Measurements from ENCODE around the gene GPALPP1. TPM values are rescaled to one million over a fixed set of nuclear protein-coding genes. Genes with fewer than 3 reads are reported as not detected.
"Not testable (repeated sequence)": the region's sequence is repeated elsewhere in the genome, so short reads cannot be mapped to it uniquely, and the experiment has no call there.

Gene GPALPP1, protein sequence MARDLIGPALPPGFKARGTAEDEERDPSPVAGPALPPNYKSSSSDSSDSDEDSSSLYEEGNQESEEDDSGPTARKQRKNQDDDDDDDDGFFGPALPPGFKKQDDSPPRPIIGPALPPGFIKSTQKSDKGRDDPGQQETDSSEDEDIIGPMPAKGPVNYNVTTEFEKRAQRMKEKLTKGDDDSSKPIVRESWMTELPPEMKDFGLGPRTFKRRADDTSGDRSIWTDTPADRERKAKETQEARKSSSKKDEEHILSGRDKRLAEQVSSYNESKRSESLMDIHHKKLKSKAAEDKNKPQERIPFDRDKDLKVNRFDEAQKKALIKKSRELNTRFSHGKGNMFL
- 10 to 100 TPM; 24.9 to 32.9 TPM for total RNA-seq

DNA sequence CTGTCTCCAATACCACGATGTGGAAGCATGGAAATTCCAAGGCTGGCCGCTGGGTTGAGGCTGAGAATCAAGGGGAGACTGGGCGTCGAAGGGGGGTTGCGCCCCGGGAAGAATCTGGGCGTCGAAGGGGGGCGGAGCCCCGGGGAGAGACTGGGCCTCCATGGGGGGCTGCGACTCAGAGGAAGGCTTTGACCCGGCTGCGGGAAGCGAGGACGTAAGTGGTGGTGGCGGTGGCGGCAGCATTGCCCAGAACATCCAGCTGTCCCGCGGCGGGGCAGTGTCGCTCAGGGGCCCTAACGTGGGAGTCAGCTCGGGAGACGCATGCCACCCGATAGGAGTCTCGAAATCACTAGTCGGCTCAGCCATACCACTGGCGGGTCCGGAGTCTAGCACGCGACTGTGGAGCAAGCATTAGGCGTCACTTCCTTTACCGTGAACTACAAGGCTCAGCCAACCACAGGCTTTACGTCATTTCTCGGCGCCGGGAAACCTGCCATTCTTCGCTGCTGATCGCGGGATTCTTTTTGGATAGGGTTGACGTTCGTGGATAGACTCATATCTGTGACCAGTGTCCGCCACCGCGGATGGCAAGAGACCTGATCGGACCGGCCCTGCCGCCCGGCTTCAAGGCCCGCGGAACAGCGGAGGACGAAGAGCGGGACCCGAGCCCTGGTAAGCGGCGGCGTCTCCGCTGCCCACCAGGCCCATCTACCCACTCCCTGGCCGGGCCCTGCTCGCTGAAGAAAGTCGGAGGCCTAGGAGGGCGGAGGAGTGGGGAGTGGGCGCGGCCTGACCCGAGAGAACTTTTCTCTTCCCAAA lies at the start of gene GPALPP1, which contains the start of gene NUFIP1:
Gene GPALPP1 (plus strand): TSS at position 468 of the 819 bp plus-strand sequence. CDS start 117 bp downstream, at position 585.
Gene NUFIP1 (minus strand): TSS at position 401 of the 819 bp plus-strand sequence. CDS start 35 bp downstream, at position 366.
- DNase-seq (ENCODE audit: low spot score in 2 of 2) (peak; percentile 87 to 93), ATAC-seq (peak; percentile 99 to 100)
- no peaks in the 10 kb centered on the region for H3K9me3 Mint-ChIP-seq
- peak within 1 kb of the TSS; percentile 98 to 99 for H3K27ac Mint-ChIP-seq
- peaks cover 22 to 28% of the 10 kb centered on the region in 2 donors for H3K36me3 Mint-ChIP-seq

DNA sequence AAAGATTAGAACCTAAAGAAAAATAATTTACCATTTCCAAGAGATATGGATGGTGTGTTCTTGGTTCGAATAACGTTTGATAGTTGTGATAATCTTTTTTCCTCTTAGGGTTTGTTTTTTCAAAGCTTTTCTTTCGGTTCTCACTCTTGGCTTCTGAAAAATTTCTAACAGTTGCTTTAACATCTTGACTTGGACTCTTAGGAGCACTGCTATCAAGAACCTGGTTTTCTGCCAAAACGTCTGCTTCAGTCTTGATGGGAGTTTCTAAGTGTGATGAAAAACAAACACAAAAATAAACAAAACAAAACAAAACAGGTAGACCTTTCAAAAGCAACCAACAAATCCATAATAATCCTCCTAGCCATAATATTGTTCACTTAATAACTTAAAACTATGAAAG lies 45.9 kb upstream of the GPALPP1 start:
- not testable (repeated sequence) for H3K9me3 Mint-ChIP-seq; ATAC-seq; H3K36me3 Mint-ChIP-seq; DNase-seq (ENCODE audit: low spot score in 2 of 2); H3K27ac Mint-ChIP-seq

DNA sequence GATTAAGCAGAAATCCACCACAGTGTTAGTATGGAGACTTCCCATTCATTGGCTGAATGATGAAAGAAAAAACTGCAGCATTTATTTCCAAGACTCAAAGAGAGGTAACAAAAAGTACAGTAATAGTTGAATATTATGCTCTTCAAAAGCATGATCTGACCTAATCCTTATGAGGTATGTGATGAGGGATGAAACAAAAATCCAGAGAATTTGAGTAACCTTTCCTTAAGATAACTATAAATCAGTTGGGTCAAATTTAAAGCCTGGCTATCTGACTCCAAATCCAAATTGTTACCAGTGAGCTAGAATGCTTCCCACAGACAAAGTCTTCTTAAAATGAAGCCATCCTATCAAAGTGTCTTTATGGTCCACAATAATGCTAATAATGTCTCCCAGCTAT lies 38.2 kb upstream of the GPALPP1 start:
- H3K9me3 Mint-ChIP-seq, result no peaks in the 10 kb centered on the region
- ATAC-seq (no peak), DNase-seq (ENCODE audit: low spot score in 2 of 2) (no peak)
- H3K36me3 Mint-ChIP-seq, result peaks cover 0 to 7% of the 10 kb centered on the region in 2 donors
- no peak overlapping the region for H3K27ac Mint-ChIP-seq

DNA sequence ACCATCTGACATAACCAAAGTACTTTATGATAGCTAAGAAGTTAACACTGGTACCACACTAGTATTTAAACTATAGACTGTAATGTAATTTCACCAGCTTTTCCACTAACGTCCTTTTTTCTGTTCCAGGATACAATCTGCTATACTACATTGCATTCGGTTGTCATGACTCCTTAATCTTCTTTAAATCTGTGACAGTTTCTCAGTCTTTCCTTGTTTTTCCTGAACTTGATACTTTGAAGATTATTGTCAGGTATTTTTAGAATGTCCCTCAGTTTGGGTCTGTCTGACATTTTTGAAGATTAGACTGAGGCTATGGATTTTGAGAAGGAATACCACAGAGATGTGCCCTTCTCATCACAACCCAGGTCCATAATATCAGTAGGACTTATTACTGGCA lies 36.7 kb upstream of the GPALPP1 start:
- peak overlapping the region in 1 of 2 donors; percentile 11 for H3K27ac Mint-ChIP-seq
- no peak for ATAC-seq
- no peak for DNase-seq (ENCODE audit: low spot score in 2 of 2)
- no peaks in the 10 kb centered on the region for H3K9me3 Mint-ChIP-seq
- peaks cover 0 to 7% of the 10 kb centered on the region in 2 donors for H3K36me3 Mint-ChIP-seq

DNA sequence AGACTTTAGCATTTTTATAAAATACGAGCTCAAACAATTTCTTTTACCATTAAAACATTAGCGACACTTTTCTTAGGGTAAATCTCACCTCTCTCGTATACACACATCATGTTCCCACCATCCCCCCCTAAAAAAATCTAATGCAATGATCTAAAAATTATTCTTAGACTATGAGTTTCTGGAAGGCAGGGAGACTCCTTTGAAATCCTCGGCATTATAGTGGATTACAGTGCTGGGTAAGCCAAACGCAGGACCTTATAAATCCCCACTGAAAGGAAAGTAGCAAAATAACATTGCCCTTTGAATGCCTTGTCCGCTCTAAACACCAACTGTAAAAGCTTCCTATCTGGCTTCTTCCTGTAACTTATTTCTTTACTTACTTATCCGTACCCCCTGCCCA lies 35.1 kb upstream of the GPALPP1 start:
- DNase-seq (ENCODE audit: low spot score in 2 of 2) (no peak), ATAC-seq (no peak)
- Mint-ChIP-seq H3K9me3 (no peaks in the 10 kb centered on the region), H3K36me3 (no peaks in the 10 kb centered on the region), H3K27ac (no peak overlapping the region)

DNA sequence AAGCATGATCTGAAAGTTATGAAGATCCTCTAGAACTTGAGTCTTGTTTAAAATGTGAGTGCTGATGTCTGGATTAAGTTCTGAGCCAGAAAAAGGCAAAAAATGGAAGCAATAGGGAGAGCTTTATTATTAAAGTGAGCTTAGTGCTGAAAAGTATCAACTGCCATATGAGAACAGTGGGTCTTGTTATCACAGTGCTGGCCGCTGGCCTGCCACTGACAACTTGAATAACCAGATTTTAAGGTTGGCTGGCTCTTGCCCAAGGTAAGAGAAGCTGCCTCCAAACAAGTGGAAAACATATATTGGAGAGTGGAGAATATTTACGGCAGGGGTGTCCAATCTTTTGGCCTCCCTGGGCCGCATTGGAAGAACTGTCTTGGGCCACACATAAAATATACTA lies 33.9 kb upstream of the GPALPP1 start:
- ATAC-seq (no peak), DNase-seq (ENCODE audit: low spot score in 2 of 2) (no peak)
- Mint-ChIP-seq H3K9me3 (no peaks in the 10 kb centered on the region), H3K36me3 (no peaks in the 10 kb centered on the region), H3K27ac (no peak overlapping the region)

DNA sequence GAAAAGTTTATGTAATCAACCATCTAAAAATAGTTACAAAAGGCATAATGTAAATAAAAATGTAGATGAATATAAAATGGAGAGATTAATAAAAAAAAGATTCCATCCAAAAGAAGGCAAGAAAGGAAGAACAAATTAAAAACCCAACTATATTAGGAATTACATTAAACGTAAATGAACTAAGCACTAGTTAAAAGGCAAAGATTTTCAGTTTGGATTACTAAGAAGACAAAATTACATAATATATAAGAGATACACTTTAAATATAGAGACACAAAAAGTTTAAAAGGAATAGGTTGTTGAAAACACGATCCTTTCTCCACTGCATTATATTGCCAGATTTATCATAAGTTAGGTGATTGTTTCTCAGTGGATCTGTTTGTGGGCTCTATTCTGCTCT lies 27.3 kb upstream of the GPALPP1 start:
- Mint-ChIP-seq H3K9me3 (peaks cover 0 to 16% of the 10 kb centered on the region in 2 donors), H3K27ac (no peak overlapping the region), H3K36me3 (peaks cover 28 to 46% of the 10 kb centered on the region in 2 donors)
- no peak for ATAC-seq
- DNase-seq (ENCODE audit: low spot score in 2 of 2), result no peak

DNA sequence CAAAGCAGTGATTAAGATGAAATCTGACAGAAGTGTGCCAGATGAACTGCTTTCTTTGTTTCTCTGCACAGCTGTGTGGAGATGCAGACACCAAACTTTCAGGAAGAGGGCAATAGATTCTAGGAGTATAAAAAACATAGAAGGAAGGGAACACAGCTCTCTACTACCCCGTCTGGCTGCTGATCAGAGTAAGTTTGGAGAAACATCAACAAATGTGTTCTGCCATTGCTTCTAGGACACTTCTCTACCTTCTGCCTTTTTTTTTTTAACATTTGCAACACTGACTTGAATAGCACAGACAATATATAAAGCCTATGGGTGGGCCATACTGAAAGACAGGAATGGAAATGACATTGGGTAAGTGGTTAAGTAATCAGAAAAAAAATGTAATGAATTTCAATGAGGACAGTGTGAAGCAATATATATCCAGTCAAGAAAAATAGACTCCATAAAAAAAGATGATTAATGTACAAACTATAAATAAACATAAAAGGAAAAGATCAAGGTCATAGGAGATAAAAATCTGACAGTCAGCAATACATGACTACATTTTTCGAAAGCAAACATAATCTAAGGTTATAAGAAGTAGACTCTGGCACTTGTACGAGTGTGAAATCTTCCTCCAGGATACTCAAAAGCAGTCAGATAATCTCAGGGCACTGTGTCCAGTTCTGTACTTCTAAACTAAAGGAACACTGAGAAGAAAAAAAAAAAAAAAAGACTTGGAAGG lies 21.5 kb upstream of the GPALPP1 start:
- Mint-ChIP-seq H3K9me3 (peaks cover 0 to 4% of the 10 kb centered on the region in 2 donors), H3K36me3 (peaks cover 20 to 31% of the 10 kb centered on the region in 2 donors), H3K27ac (peak overlapping the region in 1 of 2 donors; percentile 45)
- DNase-seq (ENCODE audit: low spot score in 2 of 2) (no peak), ATAC-seq (no peak)

DNA sequence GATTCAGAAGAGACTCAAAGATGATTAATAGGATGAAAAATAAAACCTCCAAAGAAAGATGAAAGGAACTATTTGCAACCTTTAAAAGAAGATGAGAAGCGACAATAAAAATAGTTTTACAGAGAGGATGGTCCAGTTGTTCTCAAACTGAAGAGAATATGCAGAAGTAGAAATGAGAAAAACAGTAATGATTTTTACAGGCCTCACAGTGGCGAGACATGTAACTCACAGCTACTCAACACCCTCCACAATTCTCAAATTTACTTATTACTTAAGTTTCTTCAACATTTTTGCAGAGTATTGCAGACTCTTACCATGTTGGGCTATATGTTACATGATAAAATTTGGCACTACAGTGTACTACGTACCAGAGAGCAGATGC lies 20.9 kb upstream of the GPALPP1 start:
- DNase-seq (ENCODE audit: low spot score in 2 of 2) (no peak), ATAC-seq (no peak)
- Mint-ChIP-seq H3K27ac (peak overlapping the region in 1 of 2 donors; percentile 45), H3K9me3 (peaks cover 0 to 4% of the 10 kb centered on the region in 2 donors), H3K36me3 (peaks cover 15 to 26% of the 10 kb centered on the region in 2 donors)

DNA sequence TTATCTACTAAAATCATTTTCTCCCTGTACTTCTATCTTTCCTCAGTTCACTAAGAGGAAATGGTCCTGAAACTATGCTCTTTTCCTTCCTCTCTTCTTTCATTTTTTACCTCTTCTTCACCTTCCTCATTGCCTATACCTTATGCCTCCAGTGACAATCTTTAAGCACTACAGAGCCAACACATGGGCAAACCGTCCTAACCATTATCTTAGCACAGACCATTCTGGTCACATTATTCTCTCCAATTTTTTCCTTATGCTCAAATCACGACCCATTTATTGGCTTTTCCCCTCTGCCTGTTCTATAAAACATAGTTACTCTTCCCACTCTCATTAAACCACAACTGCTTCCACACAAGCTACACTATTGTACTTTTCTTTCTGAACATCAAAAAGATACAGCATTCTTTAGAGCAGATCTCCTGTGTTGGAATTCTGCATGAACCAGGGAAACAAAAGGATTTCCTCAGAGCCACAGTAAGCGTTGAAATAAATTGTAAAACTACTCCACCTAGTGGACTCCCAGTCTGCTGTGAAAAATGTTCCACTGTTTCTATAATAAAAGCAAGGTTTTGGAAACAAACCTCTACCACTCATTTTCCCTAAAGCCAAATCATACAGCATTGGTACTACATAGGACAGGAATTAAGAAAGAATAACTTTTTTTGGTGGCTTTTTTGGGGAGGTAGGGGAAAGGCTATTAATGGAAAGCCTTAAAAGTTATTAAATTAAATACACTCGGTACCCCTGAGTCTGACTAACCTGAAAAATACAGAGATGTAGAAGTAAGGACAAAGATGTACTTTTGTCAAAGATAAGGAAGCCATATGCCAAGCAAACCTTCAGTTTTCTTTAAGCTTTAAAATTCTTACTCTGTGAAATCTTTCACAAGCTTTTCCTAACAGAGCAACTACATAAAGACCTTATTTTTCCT lies 19.5 kb upstream of the GPALPP1 start:
- Mint-ChIP-seq H3K36me3 (peaks cover 7 to 12% of the 10 kb centered on the region in 2 donors), H3K27ac (no peak overlapping the region), H3K9me3 (peaks cover 0 to 4% of the 10 kb centered on the region in 2 donors)
- DNase-seq (ENCODE audit: low spot score in 2 of 2), result no peak
- no peak for ATAC-seq

DNA sequence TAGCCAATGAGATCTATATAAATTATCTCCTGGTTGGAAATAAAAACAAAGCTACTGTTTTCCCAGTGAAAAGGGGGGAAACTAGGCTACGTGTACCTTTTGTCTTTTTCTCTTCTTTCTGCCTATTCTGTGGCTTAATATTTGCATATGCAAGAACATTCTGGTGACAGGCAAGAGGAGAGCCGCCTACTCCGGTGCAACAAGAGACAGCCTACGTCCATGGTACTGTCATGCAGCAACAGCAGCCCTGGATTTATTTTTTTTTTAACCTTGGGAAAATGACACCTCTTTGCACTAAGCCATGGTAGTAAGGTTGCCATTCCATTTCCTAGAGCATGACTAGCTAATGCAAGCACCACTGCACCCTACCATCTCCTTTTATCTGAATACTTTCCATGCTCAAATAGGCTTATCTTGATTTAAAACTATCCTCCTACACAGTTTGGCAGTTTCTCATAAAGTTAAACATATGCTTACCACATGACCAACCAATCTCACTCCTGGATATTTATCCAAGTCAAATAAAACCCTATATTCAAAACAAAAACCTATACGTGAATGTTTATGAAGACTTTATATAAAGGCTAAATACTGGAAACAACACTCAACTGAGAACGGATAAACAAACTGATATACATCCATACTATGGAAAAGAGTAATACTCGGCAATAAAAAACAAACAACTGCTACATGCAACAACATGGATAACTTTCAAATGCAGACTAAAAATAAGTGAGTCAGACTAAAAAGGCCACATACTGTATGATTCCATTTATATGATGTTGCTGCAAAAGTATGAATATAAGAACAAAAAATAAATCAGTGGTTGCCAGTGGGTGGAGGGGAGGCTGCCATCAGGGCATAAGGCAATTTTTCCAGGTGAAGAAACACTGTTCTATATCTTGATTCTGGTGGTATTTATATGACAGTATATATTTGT lies 17.4 kb upstream of the GPALPP1 start:
- Mint-ChIP-seq H3K36me3 (no peaks in the 10 kb centered on the region), H3K27ac (no peak overlapping the region), H3K9me3 (no peaks in the 10 kb centered on the region)
- ATAC-seq (no peak), DNase-seq (ENCODE audit: low spot score in 2 of 2) (no peak)

DNA sequence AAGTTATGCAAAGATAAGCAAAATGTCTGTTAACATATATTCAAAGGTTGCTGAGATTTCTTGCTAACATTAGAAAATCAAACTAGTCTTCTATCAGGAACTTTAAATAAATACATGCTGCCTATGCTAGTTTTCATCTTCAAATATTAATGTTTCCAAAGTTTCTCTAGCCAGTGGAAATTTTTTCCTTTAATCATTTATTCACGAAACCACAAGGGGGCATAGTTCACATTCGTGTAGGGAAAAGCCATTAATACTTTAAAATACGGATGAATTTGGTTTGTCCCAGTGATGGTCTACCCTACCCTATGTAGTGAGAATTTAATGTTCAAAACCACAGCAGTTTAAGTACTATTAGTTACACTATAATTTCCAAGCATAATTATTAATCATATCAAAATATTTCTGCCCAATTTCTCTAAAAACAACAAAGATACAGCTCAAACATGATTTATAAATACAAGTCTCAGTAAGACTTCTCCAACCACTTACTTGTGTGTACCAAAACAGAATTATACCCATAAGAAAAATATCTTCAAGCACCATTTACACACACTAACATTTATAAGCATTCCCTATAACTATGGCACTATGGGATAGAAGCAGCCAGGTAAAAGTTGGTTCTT lies 16.3 kb upstream of the GPALPP1 start:
- Mint-ChIP-seq H3K36me3 (no peaks in the 10 kb centered on the region), H3K9me3 (no peaks in the 10 kb centered on the region), H3K27ac (no peak overlapping the region)
- DNase-seq (ENCODE audit: low spot score in 2 of 2) (no peak), ATAC-seq (no peak)

DNA sequence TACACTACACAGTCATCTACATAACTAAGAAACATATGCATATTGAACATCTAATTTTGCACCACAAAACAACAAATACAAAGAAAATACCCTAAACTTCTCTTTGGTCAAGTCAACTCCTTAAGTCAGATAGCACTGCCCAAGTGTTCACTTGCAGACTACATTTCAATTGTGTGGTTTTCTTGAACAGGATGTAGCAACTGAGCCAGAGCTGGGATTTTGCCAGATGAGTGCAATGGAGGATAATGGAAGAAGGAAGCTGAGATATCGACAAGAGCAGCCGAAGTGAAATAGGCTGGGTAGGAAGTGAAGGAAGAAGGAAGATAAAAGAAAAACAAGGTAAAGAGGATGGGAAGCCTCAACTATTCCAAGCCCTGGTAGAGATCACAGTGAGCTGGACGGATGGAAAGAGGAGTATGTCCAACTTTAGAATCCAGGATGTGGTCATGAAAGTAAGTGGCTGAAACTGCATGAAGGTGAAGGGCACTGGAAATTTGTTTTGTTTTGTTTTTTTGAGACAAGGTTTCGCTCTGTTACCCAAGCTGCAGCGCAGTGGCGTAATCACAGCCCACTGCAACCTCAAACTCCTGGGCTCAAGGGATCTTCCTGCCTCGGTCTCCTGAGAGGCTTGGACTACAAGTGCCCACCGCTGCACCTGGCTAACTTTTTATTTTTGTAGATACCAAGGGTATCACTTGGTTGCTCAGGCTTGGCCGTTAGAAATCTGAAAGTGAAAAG lies 15.1 kb upstream of the GPALPP1 start:
- ATAC-seq (no peak), DNase-seq (ENCODE audit: low spot score in 2 of 2) (no peak)
- Mint-ChIP-seq H3K9me3 (no peaks in the 10 kb centered on the region), H3K27ac (no peak overlapping the region), H3K36me3 (no peaks in the 10 kb centered on the region)

DNA sequence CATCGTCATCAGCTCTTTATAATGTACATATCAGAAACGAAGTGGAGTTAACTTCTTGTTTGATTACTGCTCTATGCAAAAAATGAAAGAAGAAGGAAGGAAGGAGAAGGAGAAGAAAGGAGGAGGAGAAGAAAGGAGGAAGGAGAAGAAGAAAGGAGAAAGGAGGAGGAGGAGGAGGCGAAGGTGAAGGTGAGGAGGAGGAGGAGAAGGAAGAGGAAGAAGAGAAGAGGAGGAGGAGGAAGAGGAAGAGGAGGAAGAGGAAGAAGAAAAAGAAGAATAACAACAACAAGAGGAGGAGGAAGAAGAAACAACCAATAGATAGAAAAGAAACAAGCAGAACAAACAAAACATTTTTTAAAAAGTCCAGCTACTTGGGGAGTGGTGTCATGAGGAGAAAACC lies 13.1 kb upstream of the GPALPP1 start:
- H3K36me3 Mint-ChIP-seq, result no peaks in the 10 kb centered on the region
- no peak overlapping the region for H3K27ac Mint-ChIP-seq
- H3K9me3 Mint-ChIP-seq, result no peaks in the 10 kb centered on the region
- no peak for DNase-seq (ENCODE audit: low spot score in 2 of 2)
- ATAC-seq, result no peak

Measured in activated naive CD4-positive, alpha-beta T cell treated with anti-CD3 and anti-CD28 coated beads, Interleukin-2, amount 50 U/mL, for 72 hours (primary cell).